IMR-90 (cell line): ENCODE data around the gene GLT1D1. TPM values are rescaled to one million over a fixed set of nuclear protein-coding genes. Genes with fewer than 3 reads are reported as not detected.
"Not testable (repeated sequence)": the region's sequence is repeated elsewhere in the genome, so short reads cannot be mapped to it uniquely, and the experiment has no call there.

Source experiments
- ATAC-seq: fragments of 200-7000 bp; cut with Tn5 transposase; 2 replicates; pipeline ENCODE4 v1.9.1; 2020; ENCODE audit warnings: low read depth, mild to moderate bottlenecking, moderate library complexity
- BruUV-seq: library from RNA; stranded (reverse); fragments of 400-500 nt; replicated peaks from 2 replicates; lab custom pipeline; 2021; lab: Mats Ljungman, UMichigan
- CTCF ChIA-PET: fragments of 300-600 bp; formaldehyde crosslinking; extraction: SDS; loops from one replicate; lab custom pipeline; 2021; ENCODE audit warnings: antibody characterized with exemption; lab: Yijun Ruan, JAX
- POLR2A ChIA-PET: fragments of 300-600 bp; sonication (Branson Sonifier 250); formaldehyde crosslinking; loops from one replicate; lab custom pipeline; 2022; ENCODE audit warnings: antibody characterized with exemption; ENCODE audit not compliant: unreplicated experiment; lab: Charles Lee
- DNase-seq: peaks from one replicate; pipeline ENCODE4 v3.0.0; 2013
- H2AFZ ChIP-seq: replicated peaks from 2 replicates; pipeline ENCODE3; 2013; ENCODE audit warnings: low read length, mild to moderate bottlenecking; ENCODE audit not compliant: poor library complexity
- H2AK5ac ChIP-seq: 2 replicates; pipeline ENCODE4 v1.6.1; 2013; ENCODE audit warnings: low read depth, low read length, inconsistent platforms
- H2AK9ac ChIP-seq: replicated peaks from 2 replicates; pipeline ENCODE3; 2013; ENCODE audit warnings: mild to moderate bottlenecking, low read depth, low read length, moderate library complexity; ENCODE audit not compliant: poor library complexity
- H2BK120ac ChIP-seq: 2 replicates; pipeline ENCODE4 v1.6.1; 2013; ENCODE audit warnings: low read depth, low read length, inconsistent platforms
- H2BK15ac ChIP-seq: 3 replicates; pipeline ENCODE4 v1.6.1; 2013; ENCODE audit warnings: low read depth, low read length, inconsistent platforms
- H2BK20ac ChIP-seq: 2 replicates; pipeline ENCODE4 v1.6.1; 2013; ENCODE audit warnings: low read depth, mild to moderate bottlenecking, inconsistent platforms, low read length, moderate library complexity
- H2BK5ac ChIP-seq: 2 replicates; pipeline ENCODE4 v1.6.1; 2013; ENCODE audit warnings: mild to moderate bottlenecking, low read depth, low read length, inconsistent platforms; ENCODE audit not compliant: poor library complexity, severe bottlenecking
- H3K14ac ChIP-seq: replicated peaks from 2 replicates; pipeline ENCODE4 v1.6.1; 2013; ENCODE audit warnings: low read depth, low read length, inconsistent platforms
- H3K18ac ChIP-seq: 2 replicates; pipeline ENCODE4 v1.6.1; 2013; ENCODE audit warnings: low read depth, low read length, control low read depth
- H3K23ac ChIP-seq: 2 replicates; pipeline ENCODE4 v1.6.1; 2013; ENCODE audit warnings: low read depth, low read length, inconsistent platforms
- H3K27ac ChIP-seq: 2 replicates; pipeline ENCODE4 v1.5.1; 2013; ENCODE audit warnings: mild to moderate bottlenecking, control low read depth, low read length; ENCODE audit not compliant: insufficient read depth
- H3K27me3 ChIP-seq: 2 replicates; pipeline ENCODE4 v1.6.1; 2013; ENCODE audit warnings: low read length; ENCODE audit not compliant: control insufficient read depth, insufficient read depth
- H3K36me3 ChIP-seq: 2 replicates; pipeline ENCODE4 v1.6.1; 2013; ENCODE audit warnings: low read length, mixed read lengths; ENCODE audit not compliant: control insufficient read depth, insufficient read depth
- H3K4ac ChIP-seq: 2 replicates; pipeline ENCODE4 v1.6.1; 2013; ENCODE audit warnings: low read depth, low read length, inconsistent platforms
- H3K4me1 ChIP-seq: 2 replicates; pipeline ENCODE4 v1.6.1; 2013; ENCODE audit warnings: low read length, mixed read lengths; ENCODE audit not compliant: control insufficient read depth, insufficient read depth
- H3K4me2 ChIP-seq: 2 replicates; pipeline ENCODE4 v1.6.1; 2013; ENCODE audit warnings: low read depth, mild to moderate bottlenecking, control low read depth, low read length, moderate library complexity
- H3K4me3 ChIP-seq: 2 replicates; pipeline ENCODE4 v1.5.1; 2013; ENCODE audit warnings: low read depth, mild to moderate bottlenecking, control low read depth, low read length, moderate library complexity; ENCODE audit not compliant: insufficient read depth
- H3K56ac ChIP-seq: 2 replicates; pipeline ENCODE4 v1.6.1; 2013; ENCODE audit warnings: low read length, inconsistent platforms; ENCODE audit not compliant: insufficient read depth; ENCODE audit errors: extremely low read depth
- H3K79me1 ChIP-seq, 2 experiments: 2 replicates each; pipeline ENCODE4 v1.6.1; 2013; ENCODE audit warnings: low read length in 2 of 2, inconsistent platforms in 1 of 2, low read depth in 1 of 2
- H3K9ac ChIP-seq: 2 replicates; pipeline ENCODE4 v1.6.1; 2013; ENCODE audit warnings: low read depth, low read length, control low read depth
- H3K9me1 ChIP-seq: 2 replicates; pipeline ENCODE4 v1.6.1; 2013; ENCODE audit warnings: low read length, inconsistent platforms; ENCODE audit not compliant: insufficient read depth
- H3K9me3 ChIP-seq: 2 replicates; pipeline ENCODE4 v1.6.1; 2013; ENCODE audit warnings: low read length; ENCODE audit not compliant: control insufficient read depth, insufficient read depth
- H4K20me1 ChIP-seq: 2 replicates; pipeline ENCODE4 v1.6.1; 2013; ENCODE audit warnings: low read length, inconsistent platforms; ENCODE audit not compliant: insufficient read depth
- H4K5ac ChIP-seq: 2 replicates; pipeline ENCODE4 v1.6.1; 2013; ENCODE audit warnings: mild to moderate bottlenecking, low read depth, low read length, control low read depth
- H4K8ac ChIP-seq, 2 experiments: 2 replicates each; pipeline ENCODE4 v1.6.1; 2013; ENCODE audit warnings: low read depth in 2 of 2, low read length in 2 of 2, control low read depth in 1 of 2, inconsistent platforms in 1 of 2
- H4K91ac ChIP-seq: 2 replicates; pipeline ENCODE4 v1.6.1; 2013; ENCODE audit warnings: low read depth, low read length, inconsistent platforms; ENCODE audit not compliant: insufficient read depth
- WGBS, 2 experiments: methylation state at CpG; one replicate each; pipeline versions ENCODE4 v1.1.5 to v1.1.7; 2013; ENCODE audit warnings: missing lambda C conversion rate in 2 of 2; ENCODE audit not compliant: insufficient read length in 1 of 2; ENCODE audit errors: extremely low coverage in 2 of 2; 5-methylcytosine and 5-hydroxymethylcytosine counted together
- dilution Hi-C: fragments of 300-500 bp; cut with HindIII; formaldehyde crosslinking; loops from one replicate; pipeline ENCODE4 v1.14.3; 2018; ENCODE audit warnings: low sequenced_read_pairs; ENCODE audit not compliant: unreplicated experiment
- in situ Hi-C: fragments of 300-500 bp; cut with MboI; formaldehyde crosslinking; loops from 3 replicates; pipeline ENCODE4 v1.14.3; 2019; ENCODE audit warnings: low sequenced_read_pairs, inconsistent platforms, mixed read lengths
- intact Hi-C: fragments of 100-400 bp; cut with micrococcal nuclease; formaldehyde crosslinking; loops from 2 replicates; pipeline ENCODE4 v1.10.0; 2022
- polyA plus RNA-seq, 3 experiments: library from polyadenylated mRNA; depleted of rRNA; stranded (reverse); fragments of >200 nt; gene quantifications; 2 replicates each; pipeline ENCODE4 v1.2.3, GENCODE V29; 2012; ENCODE audit warnings: low replicate concordance in 1 of 3
- total RNA-seq: library from RNA; depleted of rRNA; stranded (reverse); fragments of >200 nt; gene quantifications from 2 replicates; pipeline ENCODE4 v1.2.3, GENCODE V29; 2012

Gene GLT1D1
- total and polyA plus RNA-seq, 2 of the 4 experiments (the other 2 are of a cell fraction): not detected

DNA sequence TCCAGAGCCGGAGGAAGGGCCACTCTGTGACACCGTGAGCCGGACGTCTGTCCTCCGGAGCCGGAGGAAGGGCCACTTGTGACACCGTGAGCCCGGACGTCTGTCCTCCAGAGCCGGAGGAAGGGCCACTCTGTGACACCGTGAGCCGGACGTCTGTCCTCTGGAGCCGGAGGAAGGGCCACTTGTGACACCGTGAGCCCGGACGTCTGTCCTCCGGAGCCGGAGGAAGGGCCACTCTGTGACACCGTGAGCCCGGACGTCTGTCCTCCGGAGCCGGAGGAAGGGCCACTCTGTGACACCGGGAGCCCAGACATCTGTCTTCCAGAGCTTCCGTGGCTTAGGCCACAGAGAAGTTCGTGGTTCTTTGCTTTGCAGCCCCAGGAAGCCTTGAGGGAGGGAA, 6.6 kb upstream of the GLT1D1 start:
- H2BK20ac ChIP-seq, H4K20me1 ChIP-seq, dilution Hi-C loops, H3K27ac ChIP-seq, H2BK15ac ChIP-seq, ATAC-seq, H3K9me1 ChIP-seq, H3K56ac ChIP-seq, H3K4ac ChIP-seq, H3K18ac ChIP-seq, H3K36me3 ChIP-seq, H4K91ac ChIP-seq, DNase-seq, CTCF ChIA-PET, H3K27me3 ChIP-seq, in situ Hi-C loops, H4K8ac ChIP-seq, H3K4me1 ChIP-seq, H2AK5ac ChIP-seq, H3K79me1 ChIP-seq, H3K4me2 ChIP-seq, H4K5ac ChIP-seq, H2AK9ac ChIP-seq, H2BK5ac ChIP-seq, H2AFZ ChIP-seq, H3K23ac ChIP-seq, H3K9ac ChIP-seq, intact Hi-C loops, POLR2A ChIA-PET, H3K9me3 ChIP-seq, H2BK120ac ChIP-seq, BruUV-seq, H3K14ac ChIP-seq, H3K4me3 ChIP-seq: not testable (repeated sequence)
- WGBS, 2 experiments: 97% methylated on average over 6 of the region's 27 CpGs; no CpG with 5 or more reads in 1 of the 2 experiments
